Esophagus squamous epithelium (tissue), 5 donors: ENCODE results near the gene TNIP3. TPM values are rescaled to one million over a fixed set of nuclear protein-coding genes. Genes with fewer than 3 reads are reported as not detected.

Experiments used
- DNase-seq: peaks from one replicate; lab custom pipeline; 2025; lab: John Stamatoyannopoulos, UW
- H3K27ac ChIP-seq, 4 donors: fragments of 200-600 bp; sonication (generic); one replicate each; pipeline ENCODE4 v1.5.1; 2016 to 2019; ENCODE audit warnings: mild to moderate bottlenecking in 1 of 4
- H3K27me3 ChIP-seq, 4 donors: fragments of 200-600 bp; sonication (generic); 1 replicate in 3 of 4; 2 replicates in 1 of 4; pipeline versions ENCODE4 v1.5.1 to v1.6.0; 2017 to 2021; ENCODE audit warnings: antibody characterized with exemption in 1 of 4
- H3K36me3 ChIP-seq, 3 donors: fragments of 200-600 bp; sonication (generic); one replicate each; pipeline ENCODE4 v1.5.1; 2016 to 2019
- H3K4me1 ChIP-seq, 3 donors: fragments of 200-600 bp; sonication (generic); one replicate each; pipeline ENCODE4 v1.5.1; 2017 to 2019
- H3K4me3 ChIP-seq, 4 donors: fragments of 200-600 bp; sonication (generic); 1 replicate in 3 of 4; 2 replicates in 1 of 4; pipeline ENCODE4 v1.5.1; 2016 to 2019; ENCODE audit warnings: mild to moderate bottlenecking in 2 of 4, moderate library complexity in 1 of 4
- H3K9me3 ChIP-seq, 3 donors: fragments of 200-600 bp; sonication (generic); one replicate each; pipeline ENCODE4 v1.5.1; 2016 to 2019
- POLR2A ChIP-seq, 4 donors: fragments of 450-650 bp; IDR thresholded peaks; one replicate each; pipeline ENCODE4 v1.6.1; 2017; ENCODE audit warnings: antibody characterized with exemption in 4 of 4, mild to moderate bottlenecking in 4 of 4, moderate library complexity in 3 of 4
- WGBS, 2 donors: methylation state at CpG; one replicate each; pipeline ENCODE4 v1.1.5; 2018; 5-methylcytosine and 5-hydroxymethylcytosine counted together
- intact Hi-C: fragments of 100-400 bp; cut with DNase I; formaldehyde crosslinking; loops from one replicate; pipeline ENCODE4 v1.15.0; 2022
- total RNA-seq, 4 donors: library from RNA; depleted of rRNA; stranded (reverse); fragments of >200 nt; gene quantifications; one replicate each; pipeline ENCODE4 v1.1.0, GENCODE V29; 2016
- TF ChIP-seq, protein P1 (sequence below), 6 experiments: fragments of 450-650 bp in 4 of 6; fragments of 200-600 bp in 2 of 6; sonication (generic) in 2 of 6; IDR thresholded peaks; one replicate each; pipeline ENCODE4 v1.5.1; 2016 to 2019; ENCODE audit warnings: antibody characterized with exemption in 6 of 6, mild to moderate bottlenecking in 4 of 6, moderate library complexity in 4 of 6
- donor health status: DM: yes; HTN: yes; CAD: no.

The TNIP3 gene
- total RNA-seq, 4 donors from 2014 or later: 0.15 to 6.5 (median 2.5) TPM

- Histone ChIP-seq H3K36me3 (no peaks in the 10 kb centered on the region), H3K27ac (no peak overlapping the region), H3K4me3 (peak overlapping the region in 1 of 4 donors; percentile 29), H3K9me3 (no peaks in the 10 kb centered on the region), H3K4me1 (peaks cover 0 to 3% (median 0%) of the 10 kb centered on the region in 3 donors), H3K27me3 (no peaks in the 10 kb centered on the region)
- TF ChIP-seq, protein P1, sequence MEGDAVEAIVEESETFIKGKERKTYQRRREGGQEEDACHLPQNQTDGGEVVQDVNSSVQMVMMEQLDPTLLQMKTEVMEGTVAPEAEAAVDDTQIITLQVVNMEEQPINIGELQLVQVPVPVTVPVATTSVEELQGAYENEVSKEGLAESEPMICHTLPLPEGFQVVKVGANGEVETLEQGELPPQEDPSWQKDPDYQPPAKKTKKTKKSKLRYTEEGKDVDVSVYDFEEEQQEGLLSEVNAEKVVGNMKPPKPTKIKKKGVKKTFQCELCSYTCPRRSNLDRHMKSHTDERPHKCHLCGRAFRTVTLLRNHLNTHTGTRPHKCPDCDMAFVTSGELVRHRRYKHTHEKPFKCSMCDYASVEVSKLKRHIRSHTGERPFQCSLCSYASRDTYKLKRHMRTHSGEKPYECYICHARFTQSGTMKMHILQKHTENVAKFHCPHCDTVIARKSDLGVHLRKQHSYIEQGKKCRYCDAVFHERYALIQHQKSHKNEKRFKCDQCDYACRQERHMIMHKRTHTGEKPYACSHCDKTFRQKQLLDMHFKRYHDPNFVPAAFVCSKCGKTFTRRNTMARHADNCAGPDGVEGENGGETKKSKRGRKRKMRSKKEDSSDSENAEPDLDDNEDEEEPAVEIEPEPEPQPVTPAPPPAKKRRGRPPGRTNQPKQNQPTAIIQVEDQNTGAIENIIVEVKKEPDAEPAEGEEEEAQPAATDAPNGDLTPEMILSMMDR (IDR thresholded peaks at IDR 0.05): no peak
- no peak for TF ChIP-seq POLR2A (IDR thresholded peaks at IDR 0.05)
- intact Hi-C loops: loop anchor here (5.0 kb wide), 1 partner anchor 60 kb away; no protein-coding TSS in a partner anchor
- DNase-seq: no peak
- WGBS, 2 donors: 57 to 59% methylated on average over 11 of the region's 11 CpGs
Observed at GRCh38 chr4:121192013-121192412, 27.9 kb upstream of the TNIP3 start.

- no peak overlapping the region for H3K27ac ChIP-seq
- TF ChIP-seq, protein P1 (IDR thresholded peaks at IDR 0.05): no peak
- no peak for TF ChIP-seq POLR2A (IDR thresholded peaks at IDR 0.05)
- 71 to 82% methylated on average over 1 of the region's 1 CpG for WGBS, 2 donors
- H3K4me1 ChIP-seq: peaks cover 0 to 3% (median 0%) of the 10 kb centered on the region in 3 donors
- intact Hi-C loops: loop anchor here (5.0 kb wide), 1 partner anchor 61 kb away; no protein-coding TSS in a partner anchor
- no peak overlapping the region for H3K4me3 ChIP-seq
- DNase-seq: no peak
- no peaks in the 10 kb centered on the region for H3K27me3 ChIP-seq
- H3K9me3 ChIP-seq: no peaks in the 10 kb centered on the region
- H3K36me3 ChIP-seq: no peaks in the 10 kb centered on the region
Observed at GRCh38 chr4:121191361-121191760, 27.2 kb upstream of the TNIP3 start.

DNA sequence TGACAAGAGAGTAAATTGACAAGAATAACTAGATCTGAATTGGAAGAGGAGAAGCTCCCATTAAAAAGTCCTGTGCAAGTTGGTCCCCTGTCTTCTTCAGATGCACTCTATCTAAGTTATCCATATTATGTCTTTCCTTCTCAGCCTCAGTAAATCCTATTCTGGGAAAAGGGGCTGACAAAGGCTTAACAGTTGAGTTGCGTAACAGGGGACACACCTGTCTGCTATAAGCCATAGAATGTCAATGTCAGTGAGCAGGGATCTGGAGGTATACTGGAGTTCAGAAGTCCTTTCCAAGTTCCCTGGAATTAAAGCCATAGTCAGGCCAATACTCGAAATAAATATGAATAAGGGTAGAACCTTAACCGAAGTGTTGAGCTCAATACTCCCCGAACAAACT is 26.3 kb upstream of the TNIP3 start:
- TF ChIP-seq POLR2A (IDR thresholded peaks at IDR 0.05): no peak
- TF ChIP-seq, protein P1 (IDR thresholded peaks at IDR 0.05): no peak
- Histone ChIP-seq H3K36me3 (no peaks in the 10 kb centered on the region), H3K4me3 (no peak overlapping the region), H3K27ac (peak overlapping the region in 1 of 4 donors; percentile 29), H3K9me3 (no peaks in the 10 kb centered on the region), H3K4me1 (peaks cover 0 to 3% (median 0%) of the 10 kb centered on the region in 3 donors), H3K27me3 (no peaks in the 10 kb centered on the region)
- WGBS, 2 donors: 79 to 80% methylated on average over 4 of the region's 4 CpGs
- intact Hi-C loops: loop anchor here (5.0 kb wide), 1 partner anchor 62 kb away; no protein-coding TSS in a partner anchor
- DNase-seq: no peak

GRCh38 chr4:121189326-121190215 is 25.4 kb upstream of the TNIP3 start:
- intact Hi-C loops: loop anchor here (5.0 kb wide), 1 partner anchor 63 kb away; no protein-coding TSS in a partner anchor
- Histone ChIP-seq H3K36me3 (no peaks in the 10 kb centered on the region), H3K4me1 (peaks cover 0 to 3% (median 0%) of the 10 kb centered on the region in 3 donors), H3K9me3 (no peaks in the 10 kb centered on the region), H3K27ac (peak overlapping the region in 1 of 4 donors; percentile 29), H3K27me3 (no peaks in the 10 kb centered on the region), H3K4me3 (no peak overlapping the region)
- WGBS, 2 donors: 29 to 31% methylated on average over 2 to 3 of the region's 3 CpGs
- no peak for DNase-seq
- no peak for TF ChIP-seq POLR2A (IDR thresholded peaks at IDR 0.05)
- TF ChIP-seq, protein P1 (IDR thresholded peaks at IDR 0.05): no peak

- no peaks in the 10 kb centered on the region for H3K36me3 ChIP-seq
- intact Hi-C loops: no loop called here
- no peak overlapping the region for H3K4me3 ChIP-seq
- peaks cover 0 to 2% (median 0%) of the 10 kb centered on the region in 3 donors for H3K4me1 ChIP-seq
- no peak for TF ChIP-seq POLR2A (IDR thresholded peaks at IDR 0.05)
- TF ChIP-seq, protein P1 (IDR thresholded peaks at IDR 0.05): no peak
- 80 to 92% methylated on average over 1 of the region's 1 CpG for WGBS, 2 donors
- H3K27ac ChIP-seq: no peak overlapping the region
- no peak for DNase-seq
- H3K9me3 ChIP-seq: no peaks in the 10 kb centered on the region
- H3K27me3 ChIP-seq: no peaks in the 10 kb centered on the region
Observed at GRCh38 chr4:121187206-121187605, 23.1 kb upstream of the TNIP3 start.
